Neural progenitor cell (in vitro differentiated cells): ENCODE measurements around the gene EXOC7. TPM values are rescaled to one million over a fixed set of nuclear protein-coding genes. Genes with fewer than 3 reads are reported as not detected.

Experiments
- DNase-seq: peaks from one replicate; pipeline ENCODE4 v3.0.0-alpha.2; 2016; ENCODE audit warnings: low spot score
- H2AFZ ChIP-seq: fragments of 200-600 bp; sonication (generic); replicated peaks from 2 replicates; pipeline ENCODE4 v1.6.1; 2016; ENCODE audit warnings: antibody characterized with exemption
- H3F3A ChIP-seq: fragments of 200-600 bp; sonication (generic); 2 replicates; pipeline ENCODE4 v1.6.1; 2016; ENCODE audit warnings: antibody characterized with exemption, low read depth
- H3K27ac ChIP-seq: fragments of 200-600 bp; sonication (generic); 2 replicates; pipeline ENCODE4 v1.5.1; 2016; ENCODE audit warnings: mild to moderate bottlenecking
- H3K27me3 ChIP-seq: fragments of 200-600 bp; sonication (generic); 2 replicates; pipeline ENCODE4 v1.6.1; 2016; ENCODE audit warnings: mild to moderate bottlenecking, moderate library complexity
- H3K36me3 ChIP-seq: fragments of 200-600 bp; sonication (generic); 2 replicates; pipeline ENCODE4 v1.5.1; 2016
- H3K4me1 ChIP-seq: fragments of 200-600 bp; sonication (generic); 2 replicates; pipeline ENCODE4 v1.6.1; 2016; ENCODE audit warnings: mixed run types
- H3K4me2 ChIP-seq: fragments of 200-600 bp; sonication (generic); 2 replicates; pipeline ENCODE4 v1.6.1; 2016
- H3K4me3 ChIP-seq: fragments of 200-600 bp; sonication (generic); 2 replicates; pipeline ENCODE4 v1.5.1; 2016
- H3K79me2 ChIP-seq: fragments of 200-600 bp; sonication (generic); 2 replicates; pipeline ENCODE4 v1.6.1; 2016; ENCODE audit warnings: low read depth
- H3K9ac ChIP-seq: fragments of 200-600 bp; sonication (generic); 2 replicates; pipeline ENCODE4 v1.6.1; 2016
- H3K9me3 ChIP-seq: fragments of 200-600 bp; sonication (generic); 2 replicates; pipeline ENCODE4 v1.5.1; 2016; ENCODE audit warnings: low read depth
- H4K20me1 ChIP-seq: fragments of 200-600 bp; sonication (generic); 2 replicates; pipeline ENCODE4 v1.6.1; 2016; ENCODE audit warnings: low read depth
- H3K27ac Mint-ChIP-seq: 3 replicates; pipeline ENCODE4 v1.8.0; 2021; ENCODE audit warnings: mixed read lengths
- H3K27me3 Mint-ChIP-seq: 2 replicates; pipeline ENCODE4 v1.8.0; 2022; ENCODE audit warnings: low read depth, mild to moderate bottlenecking, inconsistent platforms, moderate library complexity, mixed read lengths; ENCODE audit not compliant: insufficient read depth
- H3K36me3 Mint-ChIP-seq: 3 replicates; pipeline ENCODE4 v1.8.0; 2021; ENCODE audit warnings: mixed read lengths
- H3K4me1 Mint-ChIP-seq: 3 replicates; pipeline ENCODE4 v1.8.0; 2021; ENCODE audit warnings: mixed read lengths
- H3K4me3 Mint-ChIP-seq: 3 replicates; pipeline ENCODE4 v1.8.0; 2021; ENCODE audit warnings: mild to moderate bottlenecking, moderate library complexity, mixed read lengths
- H3K9me3 Mint-ChIP-seq: 3 replicates; pipeline ENCODE4 v1.8.0; 2020; ENCODE audit warnings: mixed read lengths
- EZH2 ChIP-seq: fragments of 200-600 bp; sonication (generic); IDR thresholded peaks from 2 replicates; pipeline ENCODE4 v1.6.1; 2017; ENCODE audit warnings: antibody characterized with exemption, mild to moderate bottlenecking, moderate library complexity
- EZH2phosphoT487 ChIP-seq: fragments of 200-600 bp; sonication (generic); IDR thresholded peaks from 2 replicates; pipeline ENCODE4 v1.6.1; 2017; ENCODE audit warnings: antibody characterized with exemption
- total RNA-seq: library from RNA; depleted of rRNA; stranded (reverse); fragments of >200 nt; gene quantifications from 2 replicates; pipeline ENCODE4 v1.2.3, GENCODE V29; 2015; ENCODE audit warnings: low replicate concordance
- TF ChIP-seq, protein P1 (sequence below): fragments of 200-600 bp; sonication (generic); IDR thresholded peaks from 2 replicates; pipeline ENCODE4 v1.5.1; 2017; ENCODE audit warnings: antibody characterized with exemption, mild to moderate bottlenecking

The EXOC7 gene
- total RNA-seq, 1 donor from 2014 or later, result 64.3 TPM

GRCh38 chr17:76051561-76051960, 52.0 kb downstream of the EXOC7 start:
- peaks cover 15% of the 10 kb centered on the region for H3F3A ChIP-seq
- no peaks in the 10 kb centered on the region for H3K79me2 ChIP-seq
- peaks cover 5% of the 10 kb centered on the region for H3K36me3 ChIP-seq
- H3K27ac Mint-ChIP-seq, result no peak overlapping the region
- no peaks in the 10 kb centered on the region for H3K9me3 Mint-ChIP-seq
- H3K9ac ChIP-seq, result no peak overlapping the region
- H3K9me3 ChIP-seq, result no peaks in the 10 kb centered on the region
- DNase-seq, result no peak
- no peaks in the 10 kb centered on the region for H4K20me1 ChIP-seq
- peaks cover 11% of the 10 kb centered on the region for H3K4me1 ChIP-seq
- peaks cover 37% of the 10 kb centered on the region for H3K36me3 Mint-ChIP-seq
- H2AFZ ChIP-seq, result no peak overlapping the region
- no peaks in the 10 kb centered on the region for H3K27me3 Mint-ChIP-seq
- H3K27ac ChIP-seq, result no peak overlapping the region
- H3K27me3 ChIP-seq, result no peaks in the 10 kb centered on the region
- H3K4me1 Mint-ChIP-seq, result peaks cover 4% of the 10 kb centered on the region
- TF ChIP-seq, protein P1, sequence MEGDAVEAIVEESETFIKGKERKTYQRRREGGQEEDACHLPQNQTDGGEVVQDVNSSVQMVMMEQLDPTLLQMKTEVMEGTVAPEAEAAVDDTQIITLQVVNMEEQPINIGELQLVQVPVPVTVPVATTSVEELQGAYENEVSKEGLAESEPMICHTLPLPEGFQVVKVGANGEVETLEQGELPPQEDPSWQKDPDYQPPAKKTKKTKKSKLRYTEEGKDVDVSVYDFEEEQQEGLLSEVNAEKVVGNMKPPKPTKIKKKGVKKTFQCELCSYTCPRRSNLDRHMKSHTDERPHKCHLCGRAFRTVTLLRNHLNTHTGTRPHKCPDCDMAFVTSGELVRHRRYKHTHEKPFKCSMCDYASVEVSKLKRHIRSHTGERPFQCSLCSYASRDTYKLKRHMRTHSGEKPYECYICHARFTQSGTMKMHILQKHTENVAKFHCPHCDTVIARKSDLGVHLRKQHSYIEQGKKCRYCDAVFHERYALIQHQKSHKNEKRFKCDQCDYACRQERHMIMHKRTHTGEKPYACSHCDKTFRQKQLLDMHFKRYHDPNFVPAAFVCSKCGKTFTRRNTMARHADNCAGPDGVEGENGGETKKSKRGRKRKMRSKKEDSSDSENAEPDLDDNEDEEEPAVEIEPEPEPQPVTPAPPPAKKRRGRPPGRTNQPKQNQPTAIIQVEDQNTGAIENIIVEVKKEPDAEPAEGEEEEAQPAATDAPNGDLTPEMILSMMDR, result no peak
- TF ChIP-seq EZH2 (no peak), EZH2phosphoT487 (no peak)
- H3K4me3 Mint-ChIP-seq, result no peak overlapping the region
- H3K4me3 ChIP-seq, result no peak overlapping the region
- no peak overlapping the region for H3K4me2 ChIP-seq

- Histone ChIP-seq H3K79me2 (no peaks in the 10 kb centered on the region), H3K4me2 (no peak overlapping the region), H3K9ac (no peak overlapping the region), H3F3A (peaks cover 15% of the 10 kb centered on the region), H3K4me3 (no peak overlapping the region), H3K27me3 (no peaks in the 10 kb centered on the region), H3K36me3 (peaks cover 5% of the 10 kb centered on the region), H3K4me1 (peaks cover 11% of the 10 kb centered on the region), H2AFZ (no peak overlapping the region), H4K20me1 (no peaks in the 10 kb centered on the region), H3K27ac (peak overlapping the region; percentile 66), H3K9me3 (no peaks in the 10 kb centered on the region)
- H3K27ac Mint-ChIP-seq, result no peak overlapping the region
- no peak for DNase-seq
- H3K36me3 Mint-ChIP-seq, result peaks cover 38% of the 10 kb centered on the region
- H3K27me3 Mint-ChIP-seq, result peaks cover 2% of the 10 kb centered on the region
- peaks cover 4% of the 10 kb centered on the region for H3K4me1 Mint-ChIP-seq
- H3K4me3 Mint-ChIP-seq, result no peak overlapping the region
- TF ChIP-seq, protein P1, result no peak
- TF ChIP-seq EZH2phosphoT487, result no peak
- TF ChIP-seq EZH2, result no peak
- no peaks in the 10 kb centered on the region for H3K9me3 Mint-ChIP-seq
These were observed 52.8 kb downstream of the EXOC7 start for GRCh38 chr17:76050538-76051467.

DNA sequence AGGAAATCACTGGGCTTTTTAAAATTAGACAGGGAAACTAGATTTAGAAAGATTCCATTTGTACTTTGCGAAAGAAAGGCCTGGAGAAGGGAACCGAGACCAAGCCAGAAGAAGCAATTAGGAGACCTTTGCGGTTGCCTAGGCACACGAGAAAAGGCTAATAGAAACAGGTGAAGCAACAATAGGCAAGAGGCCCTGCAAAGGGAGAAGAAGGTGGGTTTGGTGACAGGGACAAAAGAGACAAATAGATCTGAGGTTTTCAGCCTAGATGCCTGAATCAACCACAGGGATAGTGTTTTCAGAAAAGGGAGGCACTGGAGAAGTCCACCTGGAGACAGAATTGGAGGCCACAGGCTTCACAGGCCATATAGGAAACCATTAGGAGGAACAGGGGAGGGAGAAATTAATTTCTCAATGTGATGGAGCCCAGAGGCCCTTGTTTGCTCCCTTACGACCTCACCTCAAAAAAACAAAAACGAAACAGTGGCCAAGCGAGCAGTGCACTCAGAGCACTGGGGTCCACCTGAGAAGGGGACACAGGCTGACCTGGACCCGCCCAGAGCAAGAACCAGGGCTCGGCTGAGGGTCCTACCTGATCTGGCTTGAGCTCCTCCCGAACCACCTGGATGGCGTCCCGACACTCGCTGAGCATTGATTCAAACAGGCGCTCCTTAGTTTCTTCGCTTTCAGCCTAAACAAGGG, 53.6 kb downstream of the EXOC7 start:
- H3K36me3 Mint-ChIP-seq, result peaks cover 45% of the 10 kb centered on the region
- Histone ChIP-seq H3F3A (peaks cover 15% of the 10 kb centered on the region), H3K4me2 (peak overlapping the region; percentile 22), H3K9me3 (no peaks in the 10 kb centered on the region), H3K27me3 (no peaks in the 10 kb centered on the region), H3K4me3 (no peak overlapping the region), H3K79me2 (no peaks in the 10 kb centered on the region), H4K20me1 (no peaks in the 10 kb centered on the region), H3K27ac (peak overlapping the region; percentile 66), H3K4me1 (peaks cover 11% of the 10 kb centered on the region), H2AFZ (no peak overlapping the region), H3K36me3 (peaks cover 5% of the 10 kb centered on the region), H3K9ac (peak overlapping the region; percentile 15)
- H3K9me3 Mint-ChIP-seq, result no peaks in the 10 kb centered on the region
- peaks cover 4% of the 10 kb centered on the region for H3K4me1 Mint-ChIP-seq
- H3K27ac Mint-ChIP-seq, result no peak overlapping the region
- peaks cover 2% of the 10 kb centered on the region for H3K27me3 Mint-ChIP-seq
- H3K4me3 Mint-ChIP-seq, result no peak overlapping the region
- TF ChIP-seq EZH2, result no peak
- TF ChIP-seq EZH2phosphoT487, result no peak
- TF ChIP-seq, protein P1, result no peak
- DNase-seq, result peak; percentile 41
